ENCODE results near the gene SDC3. TPM values are rescaled to one million over a fixed set of nuclear protein-coding genes. Genes with fewer than 3 reads are reported as not detected.

The SDC3 gene
- total RNA-seq, 4 donors from 2014 or later: 4.3 to 23.5 (median 14.5) TPM

- WGBS, 2 donors: 68 to 72% methylated on average over 8 of the region's 8 CpGs
- no peak overlapping the region for H3K4me3 ChIP-seq (ENCODE audit: low read depth, poor library complexity, severe bottlenecking)
- intact Hi-C loops (cut with DNase I; ENCODE audit: low total_unique reads): loop anchor here (10.0 kb wide), 1 partner anchor 1225 kb away; no protein-coding TSS in a partner anchor
- no peak for TF ChIP-seq CTCF (IDR thresholded peaks at IDR 0.05)
- TF ChIP-seq POLR2A (IDR thresholded peaks at IDR 0.05): no peak
- no peak for DNase-seq (ENCODE audit: low spot score in 2 of 2)
These were observed 21.5 kb upstream of the SDC3 start for GRCh38 chr1:30929944-30930525.

GRCh38 chr1:30929135-30929889 lies 20.8 kb upstream of the SDC3 start:
- TF ChIP-seq CTCF (IDR thresholded peaks at IDR 0.05): no peak
- no peak for TF ChIP-seq POLR2A (IDR thresholded peaks at IDR 0.05)
- DNase-seq (ENCODE audit: low spot score in 2 of 2): no peak
- intact Hi-C loops (cut with DNase I; ENCODE audit: low total_unique reads): loop anchor here (10.0 kb wide), 1 partner anchor 1225 kb away; no protein-coding TSS in a partner anchor
- H3K4me3 ChIP-seq (ENCODE audit: low read depth, poor library complexity, severe bottlenecking): no peak overlapping the region
- WGBS, 2 donors: 51 to 53% methylated on average over 6 of the region's 6 CpGs

- no peak for DNase-seq (ENCODE audit: low spot score in 2 of 2)
- intact Hi-C loops (cut with DNase I; ENCODE audit: low total_unique reads): loop anchor here (10.0 kb wide), 1 partner anchor 1224 kb away; no protein-coding TSS in a partner anchor
- 90 to 91% methylated on average over 2 of the region's 2 CpGs for WGBS, 2 donors
- H3K4me3 ChIP-seq (ENCODE audit: low read depth, poor library complexity, severe bottlenecking): no peak overlapping the region
- TF ChIP-seq CTCF (IDR thresholded peaks at IDR 0.05) (no peak), POLR2A (IDR thresholded peaks at IDR 0.05) (no peak)
These were observed 20.2 kb upstream of the SDC3 start for GRCh38 chr1:30928789-30929134.

GRCh38 chr1:30928171-30928570 lies 19.6 kb upstream of the SDC3 start:
- no peak for DNase-seq (ENCODE audit: low spot score in 2 of 2)
- no peak overlapping the region for H3K4me3 ChIP-seq (ENCODE audit: low read depth, poor library complexity, severe bottlenecking)
- WGBS, 2 donors: 68 to 71% methylated on average over 7 of the region's 7 CpGs
- intact Hi-C loops (cut with DNase I; ENCODE audit: low total_unique reads): loop anchor here (10.0 kb wide), 1 partner anchor 1223 kb away; no protein-coding TSS in a partner anchor
- TF ChIP-seq CTCF (IDR thresholded peaks at IDR 0.05) (no peak), POLR2A (IDR thresholded peaks at IDR 0.05) (no peak)

- intact Hi-C loops (cut with DNase I; ENCODE audit: low total_unique reads): loop anchor here (10.0 kb wide), 1 partner anchor 1223 kb away; no protein-coding TSS in a partner anchor
These were observed 18.9 kb upstream of the SDC3 start for GRCh38 chr1:30927448-30927847.

More at GRCh38 chr1:30927448-30927847, 18.9 kb upstream of the SDC3 start:
- no peak for TF ChIP-seq CTCF (IDR thresholded peaks at IDR 0.05)
- TF ChIP-seq POLR2A (IDR thresholded peaks at IDR 0.05): no peak
- H3K4me3 ChIP-seq (ENCODE audit: low read depth, poor library complexity, severe bottlenecking): no peak overlapping the region
- WGBS, 2 donors: 71 to 74% methylated on average over 3 of the region's 3 CpGs
- no peak for DNase-seq (ENCODE audit: low spot score in 2 of 2)

Measured in lower leg skin (tissue), 4 donors.